KMS-11 (cell line): Measurements from ENCODE around the gene ACOX2.

Experiments used
- H2AFZ ChIP-seq: fragments of 200-600 bp; sonication (generic); 2 replicates; pipeline ENCODE4 v1.6.1; 2016; ENCODE audit warnings: antibody characterized with exemption, mixed run types, low read depth
- H3K27ac ChIP-seq: fragments of 200-600 bp; sonication (generic); 2 replicates; pipeline ENCODE4 v1.6.1; 2016; ENCODE audit warnings: mild to moderate bottlenecking, mixed run types
- H3K27me3 ChIP-seq: fragments of 200-600 bp; sonication (generic); 2 replicates; pipeline ENCODE4 v1.6.1; 2017; ENCODE audit warnings: mild to moderate bottlenecking, low read depth, mixed run types, moderate library complexity; ENCODE audit not compliant: insufficient read depth
- H3K36me3 ChIP-seq: fragments of 200-600 bp; sonication (generic); 2 replicates; pipeline ENCODE4 v1.6.1; 2017; ENCODE audit warnings: mild to moderate bottlenecking, mixed run types; ENCODE audit not compliant: insufficient read depth
- H3K4me1 ChIP-seq: fragments of 200-600 bp; sonication (generic); 2 replicates; pipeline ENCODE4 v1.6.1; 2016; ENCODE audit warnings: mild to moderate bottlenecking, low read depth, mixed run types; ENCODE audit not compliant: poor library complexity, severe bottlenecking
- H3K4me2 ChIP-seq: fragments of 200-600 bp; sonication (generic); 2 replicates; pipeline ENCODE4 v1.7.0; 2016; ENCODE audit warnings: mild to moderate bottlenecking, mixed run types
- H3K4me3 ChIP-seq: fragments of 200-600 bp; sonication (generic); IDR thresholded peaks from 2 replicates; pipeline ENCODE4 v1.6.1; 2017; ENCODE audit warnings: low read depth, low read length, mixed read lengths; ENCODE audit not compliant: insufficient read depth
- H3K79me2 ChIP-seq: fragments of 200-600 bp; sonication (generic); 2 replicates; pipeline ENCODE4 v1.6.1; 2016; ENCODE audit warnings: low read depth, mixed run types; ENCODE audit not compliant: insufficient read depth
- H3K9ac ChIP-seq: fragments of 200-600 bp; sonication (generic); 2 replicates; pipeline ENCODE4 v1.6.1; 2016; ENCODE audit warnings: mild to moderate bottlenecking, mixed run types
- H4K20me1 ChIP-seq: fragments of 200-600 bp; sonication (generic); 2 replicates; pipeline ENCODE4 v1.6.1; 2016; ENCODE audit warnings: mild to moderate bottlenecking, mixed run types; ENCODE audit not compliant: insufficient read depth
- TF ChIP-seq, protein P1 (sequence below): fragments of 200-600 bp; sonication (generic); conservative IDR thresholded peaks from 2 replicates; pipeline ENCODE4 v1.6.1; 2017; ENCODE audit warnings: low read depth, mild to moderate bottlenecking, antibody characterized with exemption, low read length, moderate library complexity, mixed read lengths

Gene ACOX2

DNA sequence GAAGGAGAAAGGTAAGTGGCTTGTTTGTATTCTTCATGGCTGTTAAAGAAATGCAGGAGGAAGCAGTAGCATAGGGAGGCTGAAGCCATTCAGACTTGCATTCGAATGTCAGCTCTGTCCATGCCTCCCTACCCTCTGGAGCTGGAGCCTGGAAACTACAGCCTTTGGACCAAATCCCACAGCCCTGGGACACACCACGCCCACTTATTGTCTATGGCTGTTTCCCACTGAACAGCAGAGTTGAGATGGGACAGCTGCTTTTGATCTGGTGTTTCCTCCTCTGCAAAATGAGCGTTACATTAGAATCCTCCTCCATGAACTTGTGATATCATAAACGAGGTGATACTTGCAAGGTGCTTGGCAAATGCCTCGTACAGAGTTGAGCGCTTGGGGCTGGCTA, 36.6 kb upstream of the ACOX2 start:
- Histone ChIP-seq H4K20me1 (no peaks in the 10 kb centered on the region), H2AFZ (no peak overlapping the region), H3K4me3 (no peak overlapping the region)

DNA sequence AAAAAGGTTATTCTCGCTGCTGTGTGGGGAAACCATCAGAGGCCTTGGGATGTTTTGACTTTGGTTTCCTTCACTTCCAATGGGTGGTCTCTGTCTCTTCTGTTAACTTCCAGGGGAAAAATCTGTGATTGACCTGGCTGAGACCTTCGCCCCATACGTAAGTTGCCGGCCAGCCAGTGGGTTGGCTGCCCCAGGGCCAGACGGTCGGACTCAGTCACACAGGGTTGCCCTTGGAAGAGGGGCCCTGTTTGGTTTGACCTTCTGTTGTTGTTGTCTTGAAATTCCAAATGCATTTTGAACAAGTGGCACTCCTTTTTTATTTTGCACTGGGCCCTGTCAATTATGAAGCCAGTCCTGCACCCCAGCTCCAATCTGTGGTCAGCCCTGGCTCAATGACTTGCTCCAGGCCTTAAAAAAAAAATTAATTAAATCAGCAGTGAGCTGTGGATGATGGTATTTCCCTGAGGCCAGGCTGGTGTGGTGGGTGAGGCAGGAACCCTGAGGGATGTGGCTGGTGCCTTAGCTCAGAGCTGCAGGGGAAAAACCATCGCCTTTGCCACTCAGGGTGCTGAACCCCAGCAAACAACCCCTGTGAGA, 35.7 kb upstream of the ACOX2 start:
- H3K4me3 ChIP-seq, result no peak overlapping the region
- no peaks in the 10 kb centered on the region for H3K4me1 ChIP-seq
- no peaks in the 10 kb centered on the region for H3K79me2 ChIP-seq
- no peaks in the 10 kb centered on the region for H3K36me3 ChIP-seq
- no peak overlapping the region for H3K9ac ChIP-seq
- H3K27ac ChIP-seq, result no peak overlapping the region
- no peaks in the 10 kb centered on the region for H3K27me3 ChIP-seq
- H4K20me1 ChIP-seq, result no peaks in the 10 kb centered on the region
- TF ChIP-seq, protein P1, sequence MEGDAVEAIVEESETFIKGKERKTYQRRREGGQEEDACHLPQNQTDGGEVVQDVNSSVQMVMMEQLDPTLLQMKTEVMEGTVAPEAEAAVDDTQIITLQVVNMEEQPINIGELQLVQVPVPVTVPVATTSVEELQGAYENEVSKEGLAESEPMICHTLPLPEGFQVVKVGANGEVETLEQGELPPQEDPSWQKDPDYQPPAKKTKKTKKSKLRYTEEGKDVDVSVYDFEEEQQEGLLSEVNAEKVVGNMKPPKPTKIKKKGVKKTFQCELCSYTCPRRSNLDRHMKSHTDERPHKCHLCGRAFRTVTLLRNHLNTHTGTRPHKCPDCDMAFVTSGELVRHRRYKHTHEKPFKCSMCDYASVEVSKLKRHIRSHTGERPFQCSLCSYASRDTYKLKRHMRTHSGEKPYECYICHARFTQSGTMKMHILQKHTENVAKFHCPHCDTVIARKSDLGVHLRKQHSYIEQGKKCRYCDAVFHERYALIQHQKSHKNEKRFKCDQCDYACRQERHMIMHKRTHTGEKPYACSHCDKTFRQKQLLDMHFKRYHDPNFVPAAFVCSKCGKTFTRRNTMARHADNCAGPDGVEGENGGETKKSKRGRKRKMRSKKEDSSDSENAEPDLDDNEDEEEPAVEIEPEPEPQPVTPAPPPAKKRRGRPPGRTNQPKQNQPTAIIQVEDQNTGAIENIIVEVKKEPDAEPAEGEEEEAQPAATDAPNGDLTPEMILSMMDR, result no peak
- H3K4me2 ChIP-seq, result no peak overlapping the region
- no peak overlapping the region for H2AFZ ChIP-seq

More for the DNA sequence above, 36.6 kb upstream of the ACOX2 start:
- Histone ChIP-seq H3K4me1 (no peaks in the 10 kb centered on the region), H3K9ac (no peak overlapping the region), H3K27me3 (no peaks in the 10 kb centered on the region), H3K79me2 (no peaks in the 10 kb centered on the region), H3K27ac (no peak overlapping the region), H3K4me2 (no peak overlapping the region), H3K36me3 (no peaks in the 10 kb centered on the region)
- TF ChIP-seq, protein P1, result no peak

DNA sequence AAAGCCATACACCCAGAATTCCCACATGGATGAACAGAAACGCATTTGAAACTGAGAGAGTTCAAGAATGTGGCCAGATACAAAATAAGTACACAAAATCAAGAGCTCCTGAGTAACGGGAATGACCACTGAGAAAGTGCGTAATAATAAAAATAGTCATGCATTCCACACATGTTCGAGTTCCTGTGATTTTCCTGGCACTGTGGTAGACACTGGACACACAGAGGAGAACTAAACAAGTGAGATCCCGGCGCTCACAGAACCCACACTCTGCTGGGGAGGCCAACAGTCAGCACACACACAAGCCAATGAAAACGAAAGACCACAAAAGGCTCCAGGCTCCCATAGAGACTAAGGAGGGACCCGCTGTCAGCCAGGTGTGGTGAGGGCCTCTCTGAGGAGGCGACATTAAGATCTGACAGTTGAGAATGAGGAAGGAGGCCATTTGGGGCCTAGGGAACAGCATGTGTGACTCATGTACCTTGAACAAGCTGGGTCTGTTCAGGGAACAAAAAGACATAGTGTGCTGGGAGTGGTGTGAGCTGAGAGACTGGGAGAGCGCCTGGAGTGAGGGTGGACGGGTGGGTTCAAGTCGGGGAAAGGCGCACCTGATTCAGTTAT, 35.1 kb upstream of the ACOX2 start:
- Histone ChIP-seq H3K27me3 (no peaks in the 10 kb centered on the region), H3K4me3 (no peak overlapping the region), H3K4me2 (no peak overlapping the region), H3K4me1 (no peaks in the 10 kb centered on the region), H3K27ac (no peak overlapping the region), H3K79me2 (no peaks in the 10 kb centered on the region), H2AFZ (no peak overlapping the region), H3K36me3 (no peaks in the 10 kb centered on the region), H3K9ac (no peak overlapping the region), H4K20me1 (no peaks in the 10 kb centered on the region)
- TF ChIP-seq, protein P1, result no peak

DNA sequence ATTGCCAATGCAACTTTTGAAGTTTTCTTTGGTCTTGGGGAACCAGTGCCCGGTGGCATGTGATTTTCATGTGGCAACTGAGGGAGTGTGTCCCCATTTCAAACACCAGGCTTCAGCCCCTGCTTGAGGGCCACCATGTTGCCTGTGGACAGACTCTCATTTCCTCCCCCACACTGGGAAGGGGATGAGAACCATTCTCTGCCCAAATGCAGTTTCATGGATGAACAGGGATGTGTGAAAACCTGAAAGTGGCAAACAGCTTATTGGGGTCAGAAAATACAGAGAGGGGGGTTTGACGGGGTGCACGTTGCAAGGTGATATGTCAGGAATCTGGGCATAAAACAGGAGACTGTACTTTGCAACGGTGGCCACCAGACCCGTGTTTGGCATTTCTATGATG, 33.9 kb upstream of the ACOX2 start:
- no peaks in the 10 kb centered on the region for H3K79me2 ChIP-seq
- H3K27ac ChIP-seq, result no peak overlapping the region
- no peaks in the 10 kb centered on the region for H4K20me1 ChIP-seq
- H3K9ac ChIP-seq, result no peak overlapping the region
- no peaks in the 10 kb centered on the region for H3K4me1 ChIP-seq
- no peak overlapping the region for H3K4me2 ChIP-seq
- TF ChIP-seq, protein P1, result no peak
- no peaks in the 10 kb centered on the region for H3K36me3 ChIP-seq
- no peaks in the 10 kb centered on the region for H3K27me3 ChIP-seq
- no peak overlapping the region for H2AFZ ChIP-seq
- no peak overlapping the region for H3K4me3 ChIP-seq
